ENCODE measurements around the gene SYT9. TPM values are rescaled to one million over a fixed set of nuclear protein-coding genes. Genes with fewer than 3 reads are reported as not detected.

The SYT9 gene
- polyA plus RNA-seq (ENCODE audit: insufficient read length in 4 of 4), result 1 to 10 TPM; 4.2 to 5.1 (median 4.6) TPM

- DNase-seq (ENCODE audit: low read depth in 4 of 4, low spot score in 2 of 4), result peak in 3 of 4 donors; percentile 24 to 29 (median 26)
Measured at GRCh38 chr11:7251836-7252682, at the start of gene SYT9. TSS of gene SYT9 (plus strand) at chr11:7251904. CDS start at chr11:7252187, 283 bp downstream.

GRCh38 chr11:7202412-7202811 lies 49.3 kb upstream of the SYT9 start:
- no peak for DNase-seq (ENCODE audit: low read depth in 4 of 4, low spot score in 2 of 4)

GRCh38 chr11:7204778-7205177 lies 46.9 kb upstream of the SYT9 start:
- no peak for DNase-seq (ENCODE audit: low read depth in 4 of 4, low spot score in 2 of 4)

- DNase-seq (ENCODE audit: low read depth in 4 of 4, low spot score in 2 of 4), result no peak
Measured at GRCh38 chr11:7208391-7208790, 43.3 kb upstream of the SYT9 start.

GRCh38 chr11:7219491-7219890 lies 32.2 kb upstream of the SYT9 start:
- DNase-seq (ENCODE audit: low read depth in 4 of 4, low spot score in 2 of 4), result no peak

GRCh38 chr11:7220636-7221035 lies 31.1 kb upstream of the SYT9 start:
- no peak for DNase-seq (ENCODE audit: low read depth in 4 of 4, low spot score in 2 of 4)

- DNase-seq (ENCODE audit: low read depth in 4 of 4, low spot score in 2 of 4), result no peak
Measured at GRCh38 chr11:7222619-7223018, 29.1 kb upstream of the SYT9 start.

GRCh38 chr11:7239877-7240276 lies 11.8 kb upstream of the SYT9 start:
- DNase-seq (ENCODE audit: low read depth in 4 of 4, low spot score in 2 of 4), result no peak

GRCh38 chr11:7245341-7245740 lies 6.4 kb upstream of the SYT9 start:
- DNase-seq (ENCODE audit: low read depth in 4 of 4, low spot score in 2 of 4), result no peak

GRCh38 chr11:7246179-7246578 lies 5.5 kb upstream of the SYT9 start:
- DNase-seq (ENCODE audit: low read depth in 4 of 4, low spot score in 2 of 4), result no peak

GRCh38 chr11:7250166-7250565 lies 1.5 kb upstream of the SYT9 start:
- DNase-seq (ENCODE audit: low read depth in 4 of 4, low spot score in 2 of 4), result no peak

- no peak for DNase-seq (ENCODE audit: low read depth in 4 of 4, low spot score in 2 of 4)
Measured at GRCh38 chr11:7251487-7251835, 243 bp upstream of the SYT9 start.

GRCh38 chr11:7252683-7253213 lies 1.0 kb downstream of the SYT9 start:
- DNase-seq (ENCODE audit: low read depth in 4 of 4, low spot score in 2 of 4), result no peak

GRCh38 chr11:7253800-7254199 lies 2.1 kb downstream of the SYT9 start:
- DNase-seq (ENCODE audit: low read depth in 4 of 4, low spot score in 2 of 4), result no peak

- DNase-seq (ENCODE audit: low read depth in 4 of 4, low spot score in 2 of 4), result no peak
Measured at GRCh38 chr11:7254731-7255291, 3.1 kb downstream of the SYT9 start.

- DNase-seq (ENCODE audit: low read depth in 4 of 4, low spot score in 2 of 4), result no peak
Measured at GRCh38 chr11:7256943-7257342, 5.2 kb downstream of the SYT9 start.

GRCh38 chr11:7257724-7258123 lies 6.0 kb downstream of the SYT9 start:
- DNase-seq (ENCODE audit: low read depth in 4 of 4, low spot score in 2 of 4), result no peak

GRCh38 chr11:7261578-7261977 lies 9.9 kb downstream of the SYT9 start:
- DNase-seq (ENCODE audit: low read depth in 4 of 4, low spot score in 2 of 4), result no peak

- no peak for DNase-seq (ENCODE audit: low read depth in 4 of 4, low spot score in 2 of 4)
Measured at GRCh38 chr11:7262672-7263071, 11.0 kb downstream of the SYT9 start.

GRCh38 chr11:7263842-7264241 lies 12.1 kb downstream of the SYT9 start:
- DNase-seq (ENCODE audit: low read depth in 4 of 4, low spot score in 2 of 4), result no peak

GRCh38 chr11:7268758-7269157 lies 17.1 kb downstream of the SYT9 start:
- no peak for DNase-seq (ENCODE audit: low read depth in 4 of 4, low spot score in 2 of 4)

- no peak for DNase-seq (ENCODE audit: low read depth in 4 of 4, low spot score in 2 of 4)
Measured at GRCh38 chr11:7270233-7270865, 18.6 kb downstream of the SYT9 start.
